ENCODE results near the gene TCAP. TPM values are rescaled to one million over a fixed set of nuclear protein-coding genes. Genes with fewer than 3 reads are reported as not detected.

TCAP gene
- total RNA-seq, 1 donor from 2014 or later: not detected

- no peaks in the 10 kb centered on the region for H3K27me3 ChIP-seq (ENCODE audit: control insufficient read depth, insufficient read depth, low read length)
- DNase-seq (ENCODE audit: low read depth) (no peak), FAIRE-seq (no peak)
- H3K4me3 ChIP-seq (ENCODE audit: low read depth, low read length): no peak overlapping the region
- no peak for TF ChIP-seq CTCF (IDR thresholded peaks at IDR 0.05; ENCODE audit: insufficient read depth, low read length, severe bottlenecking)
- H3K36me3 ChIP-seq (ENCODE audit: control insufficient read depth, insufficient read depth, low read length): no peaks in the 10 kb centered on the region
These were observed 15.0 kb upstream of the TCAP start for GRCh38 chr17:39650121-39650579.

- TF ChIP-seq CTCF (IDR thresholded peaks at IDR 0.05; ENCODE audit: insufficient read depth, low read length, severe bottlenecking): no peak
- Histone ChIP-seq H3K4me3 (ENCODE audit: low read depth, low read length) (no peak overlapping the region), H3K27me3 (ENCODE audit: control insufficient read depth, insufficient read depth, low read length) (no peaks in the 10 kb centered on the region), H3K36me3 (ENCODE audit: control insufficient read depth, insufficient read depth, low read length) (peaks cover 1% of the 10 kb centered on the region)
- no peak for DNase-seq (ENCODE audit: low read depth)
- no peak for FAIRE-seq
These were observed 13.1 kb upstream of the TCAP start for GRCh38 chr17:39651923-39652586.

GRCh38 chr17:39652587-39653315 is 12.4 kb upstream of the TCAP start:
- FAIRE-seq: no peak
- H3K36me3 ChIP-seq (ENCODE audit: control insufficient read depth, insufficient read depth, low read length): peaks cover 1% of the 10 kb centered on the region
- no peak for TF ChIP-seq CTCF (IDR thresholded peaks at IDR 0.05; ENCODE audit: insufficient read depth, low read length, severe bottlenecking)
- no peaks in the 10 kb centered on the region for H3K27me3 ChIP-seq (ENCODE audit: control insufficient read depth, insufficient read depth, low read length)
- H3K4me3 ChIP-seq (ENCODE audit: low read depth, low read length): no peak overlapping the region
- DNase-seq (ENCODE audit: low read depth): no peak

- H3K36me3 ChIP-seq (ENCODE audit: control insufficient read depth, insufficient read depth, low read length): peaks cover 2% of the 10 kb centered on the region
- no peaks in the 10 kb centered on the region for H3K27me3 ChIP-seq (ENCODE audit: control insufficient read depth, insufficient read depth, low read length)
- FAIRE-seq: no peak
- no peak overlapping the region for H3K4me3 ChIP-seq (ENCODE audit: low read depth, low read length)
- TF ChIP-seq CTCF (IDR thresholded peaks at IDR 0.05; ENCODE audit: insufficient read depth, low read length, severe bottlenecking): no peak
- no peak for DNase-seq (ENCODE audit: low read depth)
These were observed 11.9 kb upstream of the TCAP start for GRCh38 chr17:39653316-39653661.

- H3K27me3 ChIP-seq (ENCODE audit: control insufficient read depth, insufficient read depth, low read length): no peaks in the 10 kb centered on the region
- DNase-seq (ENCODE audit: low read depth): peak; percentile 13
- no peak for FAIRE-seq
- H3K36me3 ChIP-seq (ENCODE audit: control insufficient read depth, insufficient read depth, low read length): peaks cover 6% of the 10 kb centered on the region
- H3K4me3 ChIP-seq (ENCODE audit: low read depth, low read length): no peak overlapping the region
- TF ChIP-seq CTCF (IDR thresholded peaks at IDR 0.05; ENCODE audit: insufficient read depth, low read length, severe bottlenecking): peak; percentile 94
These were observed 11.4 kb upstream of the TCAP start for GRCh38 chr17:39653662-39654331.

Measured in bronchial epithelial cell (primary cell).